ENCODE data around the gene DUSP8.

DUSP8 gene

GRCh38 chr11:1556278-1556902 lies 15.7 kb downstream of the DUSP8 start:
- Histone ChIP-seq H3K27me3 (peaks cover 62% of the 10 kb centered on the region), H3K9ac (no peak overlapping the region), H3K4me3 (no peak overlapping the region), H3K36me3 (peaks cover 6% of the 10 kb centered on the region; the same call in 1 of the 2 replicates), H3K4me2 (no peak overlapping the region), H4K20me1 (peaks cover 51% of the 10 kb centered on the region), H3K9me3 (peaks cover 3% of the 10 kb centered on the region; the same call in 1 of the 2 replicates), H3K4me1 (peaks cover 5% of the 10 kb centered on the region; the same call in 1 of the 2 replicates), H3K27ac (no peak overlapping the region)
- no peak for TF ChIP-seq Cebpa-rat (IDR thresholded peaks at IDR 0.05)

DNA sequence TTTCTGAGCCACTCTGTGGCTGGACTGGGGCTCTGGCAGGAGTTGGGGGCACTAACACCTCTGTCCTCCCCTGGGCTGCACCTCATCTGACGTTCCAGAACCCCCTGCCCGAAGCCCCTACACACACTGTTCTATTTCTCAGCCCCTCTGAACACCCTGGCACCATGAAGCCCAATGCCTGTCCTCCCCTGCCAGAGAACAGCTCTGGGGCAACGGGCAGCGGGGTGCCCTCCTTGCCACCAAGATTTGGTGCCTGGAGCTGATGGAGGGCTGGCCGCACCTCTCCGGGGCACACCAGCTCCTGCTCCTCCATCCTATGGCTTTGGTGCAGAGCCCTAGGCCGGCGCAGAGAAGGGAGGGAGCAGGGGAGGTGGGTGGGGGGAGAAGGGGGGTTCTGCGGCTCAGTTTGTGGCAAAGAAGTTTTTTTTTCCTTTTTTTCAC lies 16.3 kb downstream of the DUSP8 start:
- no peak overlapping the region for H3K9ac ChIP-seq
- peaks cover 62% of the 10 kb centered on the region for H3K27me3 ChIP-seq

GRCh38 chr11:1554981-1555712 lies 16.9 kb downstream of the DUSP8 start:
- no peak overlapping the region for H3K9ac ChIP-seq
- TF ChIP-seq Cebpa-rat (IDR thresholded peaks at IDR 0.05) = no peak
- no peak overlapping the region for H3K27ac ChIP-seq
- no peak overlapping the region for H3K4me2 ChIP-seq
- H3K4me3 ChIP-seq = no peak overlapping the region
- H4K20me1 ChIP-seq = peaks cover 39% of the 10 kb centered on the region
- peaks cover 6% of the 10 kb centered on the region; the same call in 1 of the 2 replicates for H3K36me3 ChIP-seq
- peaks cover 5% of the 10 kb centered on the region; the same call in 1 of the 2 replicates for H3K4me1 ChIP-seq
- peaks cover 63% of the 10 kb centered on the region for H3K27me3 ChIP-seq
- H3K9me3 ChIP-seq = peaks cover 3% of the 10 kb centered on the region; the same call in 1 of the 2 replicates

More for the DNA sequence above, 16.3 kb downstream of the DUSP8 start:
- Histone ChIP-seq H4K20me1 (peaks cover 45% of the 10 kb centered on the region), H3K27ac (no peak overlapping the region), H3K4me2 (no peak overlapping the region), H3K36me3 (peaks cover 6% of the 10 kb centered on the region; the same call in 1 of the 2 replicates), H3K4me3 (no peak overlapping the region), H3K4me1 (peaks cover 5% of the 10 kb centered on the region; the same call in 1 of the 2 replicates), H3K9me3 (peaks cover 3% of the 10 kb centered on the region; the same call in 1 of the 2 replicates)
- no peak for TF ChIP-seq Cebpa-rat (IDR thresholded peaks at IDR 0.05)

GRCh38 chr11:1553808-1554594 lies 18.1 kb downstream of the DUSP8 start:
- H4K20me1 ChIP-seq = peaks cover 27% of the 10 kb centered on the region
- peaks cover 7% of the 10 kb centered on the region; the same call in 1 of the 2 replicates for H3K4me1 ChIP-seq
- no peak overlapping the region for H3K9ac ChIP-seq
- peaks cover 3% of the 10 kb centered on the region; the same call in 1 of the 2 replicates for H3K9me3 ChIP-seq
- TF ChIP-seq Cebpa-rat (IDR thresholded peaks at IDR 0.05) = no peak
- peaks cover 70% of the 10 kb centered on the region for H3K27me3 ChIP-seq
- peaks cover 6% of the 10 kb centered on the region; the same call in 1 of the 2 replicates for H3K36me3 ChIP-seq
- H3K27ac ChIP-seq = no peak overlapping the region
- no peak overlapping the region for H3K4me2 ChIP-seq
- H3K4me3 ChIP-seq = no peak overlapping the region

- Histone ChIP-seq H3K9me3 (peaks cover 3% of the 10 kb centered on the region; the same call in 1 of the 2 replicates), H3K4me2 (peak overlapping the region; percentile 69; the same call in 1 of the 2 replicates), H3K27me3 (peaks cover 80% of the 10 kb centered on the region), H3K27ac (no peak overlapping the region), H3K4me1 (peaks cover 42% of the 10 kb centered on the region), H4K20me1 (peaks cover 37% of the 10 kb centered on the region; the same call in 1 of the 2 replicates), H3K4me3 (no peak overlapping the region), H3K36me3 (no peaks in the 10 kb centered on the region), H3K9ac (no peak overlapping the region)
- no peak for TF ChIP-seq Cebpa-rat (IDR thresholded peaks at IDR 0.05)
These were observed 22.4 kb downstream of the DUSP8 start for GRCh38 chr11:1549338-1550330.

GRCh38 chr11:1548221-1549070 lies 23.6 kb downstream of the DUSP8 start:
- Histone ChIP-seq H3K9ac (no peak overlapping the region), H3K4me3 (peak overlapping the region; percentile 26; the same call in 1 of the 2 replicates), H3K4me2 (peak overlapping the region; percentile 69), H3K4me1 (peaks cover 42% of the 10 kb centered on the region), H3K36me3 (no peaks in the 10 kb centered on the region), H3K27me3 (peaks cover 73% of the 10 kb centered on the region), H3K9me3 (peaks cover 3% of the 10 kb centered on the region; the same call in 1 of the 2 replicates), H3K27ac (no peak overlapping the region), H4K20me1 (peaks cover 36% of the 10 kb centered on the region; the same call in 1 of the 2 replicates)
- TF ChIP-seq Cebpa-rat (IDR thresholded peaks at IDR 0.05) = no peak

- Histone ChIP-seq H3K36me3 (no peaks in the 10 kb centered on the region), H3K4me3 (peak overlapping the region; percentile 56), H3K4me2 (peak overlapping the region; percentile 79), H3K4me1 (peaks cover 40% of the 10 kb centered on the region), H3K27me3 (peaks cover 65% of the 10 kb centered on the region), H3K9me3 (peaks cover 3% of the 10 kb centered on the region; the same call in 1 of the 2 replicates), H3K9ac (no peak overlapping the region), H3K27ac (no peak overlapping the region), H4K20me1 (peaks cover 36% of the 10 kb centered on the region; the same call in 1 of the 2 replicates)
- no peak for TF ChIP-seq Cebpa-rat (IDR thresholded peaks at IDR 0.05)
These were observed 24.5 kb downstream of the DUSP8 start for GRCh38 chr11:1547467-1548098.
